ENCODE results near the gene VPS72. TPM values are rescaled to one million over a fixed set of nuclear protein-coding genes. Genes with fewer than 3 reads are reported as not detected.

The VPS72 gene
- total RNA-seq, 4 donors from 2014 or later, result 17.2 to 30.8 (median 26.8) TPM

- H3K27ac ChIP-seq, result peak overlapping the region; percentile 79
- no peak for TF ChIP-seq EP300 (IDR thresholded peaks at IDR 0.05)
- TF ChIP-seq POLR2AphosphoS5 (IDR thresholded peaks at IDR 0.05), result no peak
- no peak for TF ChIP-seq POLR2A (IDR thresholded peaks at IDR 0.05)
- no peak for TF ChIP-seq CTCF (IDR thresholded peaks at IDR 0.05)
- H3K36me3 ChIP-seq, result no peaks in the 10 kb centered on the region
- H3K4me1 ChIP-seq, result peaks cover 27% of the 10 kb centered on the region
- H3K9me3 ChIP-seq, result no peaks in the 10 kb centered on the region
- no peak overlapping the region for H3K4me3 ChIP-seq
- WGBS, result 94% methylated on average over 2 of the region's 2 CpGs
- no peaks in the 10 kb centered on the region for H3K27me3 ChIP-seq
- DNase-seq (ENCODE audit: low spot score in 2 of 2), result peak in 1 of 2 donors; percentile 14
Measured at GRCh38 chr1:151147665-151148064, 42.3 kb downstream of the VPS72 start.

- 10% methylated on average over 7 of the region's 7 CpGs for WGBS
Measured at GRCh38 chr1:151147132-151147503, 42.9 kb downstream of the VPS72 start.

GRCh38 chr1:151146412-151147131 lies 43.4 kb downstream of the VPS72 start, which contains the start of gene SEMA6C:
TSS of gene SEMA6C (minus strand) at chr1:151146631. CDS start at chr1:151142621, 4,010 bp downstream.
- Histone ChIP-seq H3K27ac (peak within 1 kb of the TSS; percentile 79), H3K36me3 (peaks cover 5% of the 10 kb centered on the region), H3K4me3 (peak within 1 kb of the TSS; percentile 91), H3K4me1 (peaks cover 27% of the 10 kb centered on the region), H3K9me3 (no peaks in the 10 kb centered on the region), H3K27me3 (no peaks in the 10 kb centered on the region)
- no peak for TF ChIP-seq EP300 (IDR thresholded peaks at IDR 0.05)
- no peak for TF ChIP-seq CTCF (IDR thresholded peaks at IDR 0.05)
- no peak for TF ChIP-seq POLR2AphosphoS5 (IDR thresholded peaks at IDR 0.05)
- TF ChIP-seq POLR2A (IDR thresholded peaks at IDR 0.05), result no peak
- peak; percentile 96 to 97 for DNase-seq (ENCODE audit: low spot score in 2 of 2)
- WGBS, result under 1% methylated on average over 26 of the region's 61 CpGs

More at GRCh38 chr1:151147132-151147503, 42.9 kb downstream of the VPS72 start:
- H3K4me3 ChIP-seq, result peak overlapping the region; percentile 91
- TF ChIP-seq POLR2A (IDR thresholded peaks at IDR 0.05) (no peak), POLR2AphosphoS5 (IDR thresholded peaks at IDR 0.05) (no peak), EP300 (IDR thresholded peaks at IDR 0.05) (no peak), CTCF (IDR thresholded peaks at IDR 0.05) (no peak)
- H3K9me3 ChIP-seq, result no peaks in the 10 kb centered on the region
- no peak for DNase-seq (ENCODE audit: low spot score in 2 of 2)
- H3K27ac ChIP-seq, result peak overlapping the region; percentile 79
- H3K4me1 ChIP-seq, result peaks cover 27% of the 10 kb centered on the region
- no peaks in the 10 kb centered on the region for H3K27me3 ChIP-seq
- peaks cover 4% of the 10 kb centered on the region for H3K36me3 ChIP-seq

GRCh38 chr1:151146072-151146411 lies 44.0 kb downstream of the VPS72 start:
- H3K4me1 ChIP-seq, result peaks cover 27% of the 10 kb centered on the region
- no peak for DNase-seq (ENCODE audit: low spot score in 2 of 2)
- H3K27me3 ChIP-seq, result no peaks in the 10 kb centered on the region
- no peaks in the 10 kb centered on the region for H3K9me3 ChIP-seq
- peak overlapping the region; percentile 79 for H3K27ac ChIP-seq
- peaks cover 5% of the 10 kb centered on the region for H3K36me3 ChIP-seq
- peak overlapping the region; percentile 91 for H3K4me3 ChIP-seq
- no peak for TF ChIP-seq EP300 (IDR thresholded peaks at IDR 0.05)
- TF ChIP-seq POLR2A (IDR thresholded peaks at IDR 0.05), result no peak
- TF ChIP-seq POLR2AphosphoS5 (IDR thresholded peaks at IDR 0.05), result no peak
- TF ChIP-seq CTCF (IDR thresholded peaks at IDR 0.05), result no peak
- WGBS, result under 1% methylated on average over 22 of the region's 26 CpGs

GRCh38 chr1:151145304-151146071 lies 44.5 kb downstream of the VPS72 start:
- peaks cover 5% of the 10 kb centered on the region for H3K36me3 ChIP-seq
- H3K4me1 ChIP-seq, result peaks cover 27% of the 10 kb centered on the region
- H3K9me3 ChIP-seq, result no peaks in the 10 kb centered on the region
- no peak for DNase-seq (ENCODE audit: low spot score in 2 of 2)
- peak overlapping the region; percentile 9 for H3K27ac ChIP-seq
- no peak for TF ChIP-seq CTCF (IDR thresholded peaks at IDR 0.05)
- TF ChIP-seq EP300 (IDR thresholded peaks at IDR 0.05), result no peak
- TF ChIP-seq POLR2A (IDR thresholded peaks at IDR 0.05), result no peak
- no peak for TF ChIP-seq POLR2AphosphoS5 (IDR thresholded peaks at IDR 0.05)
- peak overlapping the region; percentile 91 for H3K4me3 ChIP-seq
- H3K27me3 ChIP-seq, result no peaks in the 10 kb centered on the region
- WGBS, result 9% methylated on average over 39 of the region's 43 CpGs
